HepG2 (cell line): ENCODE results near the gene CNTFR. TPM values are rescaled to one million over a fixed set of nuclear protein-coding genes. Genes with fewer than 3 reads are reported as not detected.
A peak's percentile ranks its signal among the peaks of the same experiment; 100 is the strongest.

Experiments
- ARHGAP35 ChIP-seq: sonication (generic); formaldehyde crosslinking; IDR thresholded peaks from 2 replicates; pipeline ENCODE4 v1.9.0; 2022; ENCODE audit warnings: mild to moderate bottlenecking, inconsistent platforms, moderate library complexity, missing genetic modification reagents, borderline replicate concordance
- CBX2 ChIP-seq, 2 experiments: fragments of 200-600 bp in 1 of 2; sonication (generic); formaldehyde crosslinking in 1 of 2; IDR thresholded peaks; 2 replicates each; pipeline versions ENCODE4 v1.7.0 to v1.8.1; 2018 to 2022; ENCODE audit warnings: low read depth in 2 of 2, low read length in 1 of 2, mild to moderate bottlenecking in 1 of 2, missing genetic modification reagents in 1 of 2
- FOSL2 ChIP-seq: sonication (generic); formaldehyde crosslinking; IDR thresholded peaks from 2 replicates; pipeline ENCODE4 v1.4.0; 2020; ENCODE audit warnings: missing genetic modification reagents
- ONECUT2 ChIP-seq: sonication (generic); formaldehyde crosslinking; IDR thresholded peaks from 2 replicates; pipeline ENCODE4 v1.4.0; 2020; ENCODE audit warnings: missing genetic modification reagents
- RFXAP ChIP-seq: sonication (generic); formaldehyde crosslinking; IDR thresholded peaks from 2 replicates; pipeline ENCODE4 v1.4.0; 2020; ENCODE audit warnings: missing genetic modification reagents, borderline replicate concordance
- SNAPC2 ChIP-seq: sonication (generic); formaldehyde crosslinking; IDR thresholded peaks from 2 replicates; pipeline ENCODE4 v1.8.1; 2022; ENCODE audit warnings: mild to moderate bottlenecking, missing genetic modification reagents
- ZBTB38 ChIP-seq: sonication (generic); formaldehyde crosslinking; IDR thresholded peaks from 2 replicates; pipeline ENCODE4 v1.5.1; 2020; ENCODE audit warnings: mild to moderate bottlenecking, missing genetic modification reagents
- ZC3H4 ChIP-seq: sonication (generic); formaldehyde crosslinking; IDR thresholded peaks from 2 replicates; pipeline ENCODE4 v1.4.0; 2020; ENCODE audit warnings: missing genetic modification reagents, borderline replicate concordance
- ZNF207 ChIP-seq: fragments of 450-650 bp; IDR thresholded peaks from 2 replicates; pipeline ENCODE4 v1.6.1; 2016; ENCODE audit warnings: antibody characterized with exemption, borderline replicate concordance
- ZNF253 ChIP-seq: sonication (generic); formaldehyde crosslinking; IDR thresholded peaks from 2 replicates; pipeline ENCODE4 v1.8.0; 2022; ENCODE audit warnings: mild to moderate bottlenecking, missing genetic modification reagents, borderline replicate concordance
- ZNF264 ChIP-seq: sonication (generic); formaldehyde crosslinking; IDR thresholded peaks from 2 replicates; pipeline ENCODE4 v1.4.0; 2020; ENCODE audit warnings: missing genetic modification reagents
- ZNF274 ChIP-seq: sonication (generic); formaldehyde crosslinking; IDR thresholded peaks from 2 replicates; pipeline ENCODE4 v1.5.1; 2020; ENCODE audit warnings: mild to moderate bottlenecking, missing genetic modification reagents
- ZNF292 ChIP-seq: sonication (generic); formaldehyde crosslinking; IDR thresholded peaks from 2 replicates; pipeline ENCODE4 v1.8.1; 2022; ENCODE audit warnings: mild to moderate bottlenecking, low read depth, missing genetic modification reagents, borderline replicate concordance
- ZNF430 ChIP-seq: sonication (generic); formaldehyde crosslinking; IDR thresholded peaks from 2 replicates; pipeline ENCODE4 v1.9.0; 2021; ENCODE audit warnings: mild to moderate bottlenecking, missing genetic modification reagents
- ZNF446 ChIP-seq: sonication (generic); formaldehyde crosslinking; IDR thresholded peaks from 2 replicates; pipeline ENCODE4 v1.5.0; 2020; ENCODE audit warnings: mild to moderate bottlenecking, missing genetic modification reagents
- ZNF563 ChIP-seq: sonication (generic); formaldehyde crosslinking; IDR thresholded peaks from 2 replicates; pipeline ENCODE4 v1.8.0; 2022; ENCODE audit warnings: mild to moderate bottlenecking, moderate library complexity, missing genetic modification reagents
- ZNF703 ChIP-seq: sonication (generic); formaldehyde crosslinking; IDR thresholded peaks from 2 replicates; pipeline ENCODE4 v1.5.1; 2020; ENCODE audit warnings: missing genetic modification reagents, mild to moderate bottlenecking, moderate library complexity, borderline replicate concordance
- ZNF709 ChIP-seq: sonication (generic); formaldehyde crosslinking; IDR thresholded peaks from 2 replicates; pipeline ENCODE4 v1.5.0; 2020; ENCODE audit warnings: mild to moderate bottlenecking, missing genetic modification reagents
- ZNF790 ChIP-seq: sonication (generic); formaldehyde crosslinking; IDR thresholded peaks from 2 replicates; pipeline ENCODE4 v1.8.0; 2022; ENCODE audit warnings: missing genetic modification reagents, mild to moderate bottlenecking, borderline replicate concordance
- ZNF792 ChIP-seq: IDR thresholded peaks from 2 replicates; pipeline ENCODE4 v1.6.1; 2016
- ZNF83 ChIP-seq: sonication (generic); formaldehyde crosslinking; IDR thresholded peaks from 2 replicates; pipeline ENCODE4 v1.4.0; 2020; ENCODE audit warnings: missing genetic modification reagents, mild to moderate bottlenecking, borderline replicate concordance
- polyA plus RNA-seq, 8 experiments: library from polyadenylated mRNA; depleted of rRNA in 3 of 8; stranded (reverse) in 7 of 8; unstranded in 1 of 8; fragments of >200 nt; fragmentation: Illumina TruSeq in 4 of 8; extraction: Trizol in 4 of 8; gene quantifications; 2 replicates each; pipeline versions ENCODE4 v1.2.1 to v1.2.3, GENCODE V29; 2011 to 2016; ENCODE audit warnings: low read depth in 4 of 8, missing spikeins in 1 of 8, mixed read lengths in 1 of 8; ENCODE audit not compliant: insufficient read depth in 1 of 8
- total RNA-seq, 5 experiments: library from RNA; depleted of rRNA; stranded (reverse); fragments of >200 nt; fragmentation: Illumina TruSeq; extraction: Trizol; gene quantifications; 2 replicates each; pipeline ENCODE4 v1.2.3, GENCODE V29; 2016; ENCODE audit warnings: low read depth in 1 of 5
- TF ChIP-seq, protein P1 (sequence below): sonication (generic); formaldehyde crosslinking; IDR thresholded peaks from 2 replicates; pipeline ENCODE4 v1.4.0; 2020; ENCODE audit warnings: missing genetic modification reagents
- TF ChIP-seq, protein P2 (sequence below): sonication (generic); formaldehyde crosslinking; IDR thresholded peaks from 2 replicates; pipeline ENCODE4 v1.9.0; 2022; ENCODE audit warnings: low read depth, missing genetic modification reagents
- TF ChIP-seq, protein P3 (sequence below): IDR thresholded peaks from 2 replicates; pipeline ENCODE4 v1.6.1; 2012; ENCODE audit warnings: inconsistent platforms

Gene CNTFR
- total and polyA plus RNA-seq, 2 of the 13 experiments (the other 11 are each of a cell fraction or from before 2014, with no cell fraction given) = not detected

DNA sequence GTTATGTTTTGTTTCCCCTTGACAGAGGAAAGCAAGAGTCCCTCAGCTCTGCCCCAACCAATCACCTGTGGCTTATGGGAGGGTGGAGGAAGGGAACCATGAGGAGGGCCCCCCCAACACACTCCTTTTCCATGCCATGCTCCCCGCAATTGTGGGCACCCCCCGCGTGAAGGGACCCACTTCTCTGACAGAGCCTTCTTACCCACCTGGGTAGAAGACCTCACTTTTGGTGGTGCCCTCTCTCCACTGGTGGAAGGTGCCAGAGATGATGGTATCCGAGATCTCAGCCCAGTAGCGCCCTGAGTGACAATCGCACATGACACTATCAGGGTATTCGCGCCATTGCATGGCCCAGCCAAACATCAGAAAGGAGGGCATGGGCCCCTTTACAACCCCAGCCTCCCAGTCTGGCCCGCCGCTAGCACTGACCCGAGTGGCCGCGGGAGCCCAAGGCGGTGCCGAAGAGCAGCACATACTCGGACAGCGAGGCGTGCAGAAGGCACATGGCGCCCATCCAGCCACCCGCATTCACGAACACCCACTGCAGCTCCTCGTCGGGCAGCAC is 47.3 kb upstream of the CNTFR start (continued):
- TF ChIP-seq ONECUT2 (CRISPR knock-in tag) (0 out of 2 replicates have a peak, but pooled peaks have one; percentile 44), ARHGAP35 (CRISPR knock-in tag) (no peak), ZNF430 (CRISPR knock-in tag) (no peak), ZNF709 (CRISPR knock-in tag) (peak; percentile 91; the same call in 1 of the 2 replicates), ZNF792 (CRISPR knock-in tag) (no peak; the same call in 1 of the 2 replicates), ZNF274 (CRISPR knock-in tag) (no peak; the same call in 1 of the 2 replicates), ZNF790 (CRISPR knock-in tag) (0 out of 2 replicates have a peak, but pooled peaks have one; percentile 20), FOSL2 (CRISPR knock-in tag) (0 out of 2 replicates have a peak, but pooled peaks have one; percentile 5), ZNF253 (CRISPR knock-in tag) (peak; percentile 34; the same call in 1 of the 2 replicates), ZBTB38 (CRISPR knock-in tag) (no peak), ZC3H4 (no peak), ZNF264 (0 out of 2 replicates have a peak, but pooled peaks have one; percentile 46), SNAPC2 (CRISPR knock-in tag) (0 out of 2 replicates have a peak, but pooled peaks have one; percentile 7), ZNF292 (no peak), CBX2 (IDR thresholded peaks at IDR 0.05; ENCODE audit: low read depth, low read length) (no peak), CBX2 (CRISPR knock-in tag; IDR thresholded peaks at IDR 0.05; ENCODE audit: low read depth) (no peak), ZNF563 (CRISPR knock-in tag) (peak; percentile 92; the same call in 1 of the 2 replicates), ZNF207 (no peak), RFXAP (CRISPR knock-in tag) (peak; percentile 10; the same call in 1 of the 2 replicates), ZNF83 (CRISPR knock-in tag) (no peak), ZNF446 (CRISPR knock-in tag) (no peak), ZNF703 (CRISPR knock-in tag) (peak; percentile 38; the same call in 1 of the 2 replicates)
- TF ChIP-seq, protein P1, sequence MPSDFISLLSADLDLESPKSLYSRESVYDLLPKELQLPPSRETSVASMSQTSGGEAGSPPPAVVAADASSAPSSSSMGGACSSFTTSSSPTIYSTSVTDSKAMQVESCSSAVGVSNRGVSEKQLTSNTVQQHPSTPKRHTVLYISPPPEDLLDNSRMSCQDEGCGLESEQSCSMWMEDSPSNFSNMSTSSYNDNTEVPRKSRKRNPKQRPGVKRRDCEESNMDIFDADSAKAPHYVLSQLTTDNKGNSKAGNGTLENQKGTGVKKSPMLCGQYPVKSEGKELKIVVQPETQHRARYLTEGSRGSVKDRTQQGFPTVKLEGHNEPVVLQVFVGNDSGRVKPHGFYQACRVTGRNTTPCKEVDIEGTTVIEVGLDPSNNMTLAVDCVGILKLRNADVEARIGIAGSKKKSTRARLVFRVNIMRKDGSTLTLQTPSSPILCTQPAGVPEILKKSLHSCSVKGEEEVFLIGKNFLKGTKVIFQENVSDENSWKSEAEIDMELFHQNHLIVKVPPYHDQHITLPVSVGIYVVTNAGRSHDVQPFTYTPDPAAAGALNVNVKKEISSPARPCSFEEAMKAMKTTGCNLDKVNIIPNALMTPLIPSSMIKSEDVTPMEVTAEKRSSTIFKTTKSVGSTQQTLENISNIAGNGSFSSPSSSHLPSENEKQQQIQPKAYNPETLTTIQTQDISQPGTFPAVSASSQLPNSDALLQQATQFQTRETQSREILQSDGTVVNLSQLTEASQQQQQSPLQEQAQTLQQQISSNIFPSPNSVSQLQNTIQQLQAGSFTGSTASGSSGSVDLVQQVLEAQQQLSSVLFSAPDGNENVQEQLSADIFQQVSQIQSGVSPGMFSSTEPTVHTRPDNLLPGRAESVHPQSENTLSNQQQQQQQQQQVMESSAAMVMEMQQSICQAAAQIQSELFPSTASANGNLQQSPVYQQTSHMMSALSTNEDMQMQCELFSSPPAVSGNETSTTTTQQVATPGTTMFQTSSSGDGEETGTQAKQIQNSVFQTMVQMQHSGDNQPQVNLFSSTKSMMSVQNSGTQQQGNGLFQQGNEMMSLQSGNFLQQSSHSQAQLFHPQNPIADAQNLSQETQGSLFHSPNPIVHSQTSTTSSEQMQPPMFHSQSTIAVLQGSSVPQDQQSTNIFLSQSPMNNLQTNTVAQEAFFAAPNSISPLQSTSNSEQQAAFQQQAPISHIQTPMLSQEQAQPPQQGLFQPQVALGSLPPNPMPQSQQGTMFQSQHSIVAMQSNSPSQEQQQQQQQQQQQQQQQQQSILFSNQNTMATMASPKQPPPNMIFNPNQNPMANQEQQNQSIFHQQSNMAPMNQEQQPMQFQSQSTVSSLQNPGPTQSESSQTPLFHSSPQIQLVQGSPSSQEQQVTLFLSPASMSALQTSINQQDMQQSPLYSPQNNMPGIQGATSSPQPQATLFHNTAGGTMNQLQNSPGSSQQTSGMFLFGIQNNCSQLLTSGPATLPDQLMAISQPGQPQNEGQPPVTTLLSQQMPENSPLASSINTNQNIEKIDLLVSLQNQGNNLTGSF (CRISPR knock-in tag) = peak; percentile 69; the same call in 1 of the 2 replicates
- TF ChIP-seq, protein P2, sequence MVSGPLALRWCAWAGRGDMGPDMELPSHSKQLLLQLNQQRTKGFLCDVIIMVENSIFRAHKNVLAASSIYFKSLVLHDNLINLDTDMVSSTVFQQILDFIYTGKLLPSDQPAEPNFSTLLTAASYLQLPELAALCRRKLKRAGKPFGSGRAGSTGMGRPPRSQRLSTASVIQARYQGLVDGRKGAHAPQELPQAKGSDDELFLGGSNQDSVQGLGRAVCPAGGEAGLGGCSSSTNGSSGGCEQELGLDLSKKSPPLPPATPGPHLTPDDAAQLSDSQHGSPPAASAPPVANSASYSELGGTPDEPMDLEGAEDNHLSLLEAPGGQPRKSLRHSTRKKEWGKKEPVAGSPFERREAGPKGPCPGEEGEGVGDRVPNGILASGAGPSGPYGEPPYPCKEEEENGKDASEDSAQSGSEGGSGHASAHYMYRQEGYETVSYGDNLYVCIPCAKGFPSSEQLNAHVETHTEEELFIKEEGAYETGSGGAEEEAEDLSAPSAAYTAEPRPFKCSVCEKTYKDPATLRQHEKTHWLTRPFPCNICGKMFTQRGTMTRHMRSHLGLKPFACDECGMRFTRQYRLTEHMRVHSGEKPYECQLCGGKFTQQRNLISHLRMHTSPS (CRISPR knock-in tag) = peak; percentile 24; the same call in 1 of the 2 replicates
- TF ChIP-seq, protein P3, sequence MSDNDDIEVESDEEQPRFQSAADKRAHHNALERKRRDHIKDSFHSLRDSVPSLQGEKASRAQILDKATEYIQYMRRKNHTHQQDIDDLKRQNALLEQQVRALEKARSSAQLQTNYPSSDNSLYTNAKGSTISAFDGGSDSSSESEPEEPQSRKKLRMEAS = peak; percentile 93; the same call in 1 of the 2 replicates
